NCI-H1105 (cell line): Measurements from ENCODE around the gene ZNRF1.

ENCODE experiments used
- DNase-seq: peaks from one replicate; lab custom pipeline; 2025; lab: John Stamatoyannopoulos, UW

ZNRF1 gene

GRCh38 chr16:75152635-75153034 is 153.8 kb downstream of the ZNRF1 start:
- no peak for DNase-seq

- DNase-seq, result no peak
Observed at GRCh38 chr16:75160386-75160785, 161.6 kb downstream of the ZNRF1 start.
